DMS114 treated with DMSO at 0.1 percent for 48 hours (cell line): Measurements from ENCODE around the gene ARHGEF11.
"Not testable (repeated sequence)": the region's sequence is repeated elsewhere in the genome, so short reads cannot be mapped to it uniquely, and the experiment has no call there.

ENCODE experiments used
- DNase-seq: peaks from one replicate; lab custom pipeline; 2025; ENCODE audit not compliant: unreplicated experiment; lab: John Stamatoyannopoulos, UW

The ARHGEF11 gene

GRCh38 chr1:157045250-157046218, at the start of gene ARHGEF11:
Gene ARHGEF11 (minus strand): TSS chr1:157045742. CDS start chr1:157044330, 1,412 bp downstream.
- DNase-seq = peak; percentile 88

GRCh38 chr1:157095091-157095490, 49.5 kb upstream of the ARHGEF11 start:
- no peak for DNase-seq

- DNase-seq = no peak
These were observed 47.3 kb upstream of the ARHGEF11 start for GRCh38 chr1:157092831-157093230.

GRCh38 chr1:157091668-157092273, 46.2 kb upstream of the ARHGEF11 start:
- DNase-seq = no peak

GRCh38 chr1:157091186-157091585, 45.6 kb upstream of the ARHGEF11 start:
- DNase-seq = no peak

GRCh38 chr1:157090771-157091170, 45.2 kb upstream of the ARHGEF11 start:
- DNase-seq = no peak

- peak; percentile 77 for DNase-seq
These were observed 44.7 kb upstream of the ARHGEF11 start for GRCh38 chr1:157090196-157090647.

- no peak for DNase-seq
These were observed 44.2 kb upstream of the ARHGEF11 start for GRCh38 chr1:157089789-157090188.

GRCh38 chr1:157088607-157089006, 43.1 kb upstream of the ARHGEF11 start:
- no peak for DNase-seq

- no peak for DNase-seq
These were observed 41.5 kb upstream of the ARHGEF11 start for GRCh38 chr1:157087030-157087429.

- no peak for DNase-seq
These were observed 40.8 kb upstream of the ARHGEF11 start for GRCh38 chr1:157086299-157086698.

GRCh38 chr1:157085421-157085820, 39.9 kb upstream of the ARHGEF11 start:
- DNase-seq = no peak

- DNase-seq = no peak
These were observed 39.2 kb upstream of the ARHGEF11 start for GRCh38 chr1:157084720-157085119.

GRCh38 chr1:157081707-157082106, 36.2 kb upstream of the ARHGEF11 start:
- no peak for DNase-seq

GRCh38 chr1:157080714-157081113, 35.2 kb upstream of the ARHGEF11 start:
- DNase-seq = no peak

GRCh38 chr1:157077394-157077793, 31.9 kb upstream of the ARHGEF11 start:
- no peak for DNase-seq

- DNase-seq = no peak
These were observed 28.6 kb upstream of the ARHGEF11 start for GRCh38 chr1:157073944-157074685.

- no peak for DNase-seq
These were observed 24.1 kb upstream of the ARHGEF11 start for GRCh38 chr1:157069601-157070000.

GRCh38 chr1:157059241-157059640, 13.7 kb upstream of the ARHGEF11 start:
- DNase-seq = not testable (repeated sequence)

- no peak for DNase-seq
These were observed 10.7 kb upstream of the ARHGEF11 start for GRCh38 chr1:157056269-157056668.

GRCh38 chr1:157055729-157056128, 10.2 kb upstream of the ARHGEF11 start:
- DNase-seq = not testable (repeated sequence)
